ENCODE measurements around the gene MZT2A.
"Not testable (repeated sequence)": the region's sequence is repeated elsewhere in the genome, so short reads cannot be mapped to it uniquely, and the experiment has no call there.

GRCh38 chr2:131486201-131486902 lies 5.8 kb downstream of the MZT2A start:
- not testable (repeated sequence) for TF ChIP-seq CTCF (IDR thresholded peaks at IDR 0.05); FOXJ3 (CRISPR knock-in tag; IDR thresholded peaks at IDR 0.05)

All from SK-N-SH (cell line).